K562 (cell line): Measurements from ENCODE around the gene ANKRD27. TPM values are rescaled to one million over a fixed set of nuclear protein-coding genes. Genes with fewer than 3 reads are reported as not detected.

Experiments
- CBFA2T2 ChIP-seq: fragments of 450-650 bp; conservative IDR thresholded peaks from 2 replicates; pipeline ENCODE4 v1.6.1; 2017; ENCODE audit warnings: mild to moderate bottlenecking
- CHAMP1 ChIP-seq: fragments of 450-650 bp; IDR thresholded peaks from 2 replicates; pipeline ENCODE4 v1.6.1; 2016; ENCODE audit warnings: mild to moderate bottlenecking
- CTBP1 ChIP-seq: fragments of 450-650 bp; IDR thresholded peaks from 2 replicates; pipeline ENCODE4 v1.6.1; 2016; ENCODE audit warnings: borderline replicate concordance
- DACH1 ChIP-seq: fragments of 450-650 bp; IDR thresholded peaks from 2 replicates; pipeline ENCODE4 v1.6.1; 2018; ENCODE audit not compliant: partially characterized antibody
- DNMT1 ChIP-seq: fragments of 450-650 bp; IDR thresholded peaks from 2 replicates; pipeline ENCODE4 v1.6.1; 2016; ENCODE audit warnings: antibody characterized with exemption, mild to moderate bottlenecking
- EGR1 ChIP-seq: fragments of 450-650 bp; conservative IDR thresholded peaks from 2 replicates; pipeline ENCODE4 v1.6.1; 2017; ENCODE audit warnings: mild to moderate bottlenecking
- FOXA1 ChIP-seq: fragments of 450-650 bp; IDR thresholded peaks from 2 replicates; pipeline ENCODE4 v1.6.1; 2016; ENCODE audit warnings: mild to moderate bottlenecking, borderline replicate concordance
- KAT7 ChIP-seq: sonication (generic); formaldehyde crosslinking; IDR thresholded peaks from 2 replicates; pipeline ENCODE4 v1.8.0; 2022; ENCODE audit warnings: missing genetic modification reagents, mild to moderate bottlenecking, borderline replicate concordance
- NCOA2 ChIP-seq, 2 experiments: fragments of 450-650 bp; IDR thresholded peaks; 2 replicates each; pipeline ENCODE4 v1.6.1; 2018; ENCODE audit warnings: mild to moderate bottlenecking in 2 of 2, moderate library complexity in 1 of 2; ENCODE audit not compliant: partially characterized antibody in 2 of 2
- SOX6 ChIP-seq: fragments of 450-650 bp; IDR thresholded peaks from 2 replicates; pipeline ENCODE4 v1.6.1; 2014; ENCODE audit warnings: mild to moderate bottlenecking
- TEAD4 ChIP-seq, 2 experiments: sonication (generic) in 1 of 2; formaldehyde crosslinking in 1 of 2; IDR thresholded peaks; 2 replicates each; pipeline versions ENCODE4 v1.6.1 to v1.8.0; 2012 to 2022; ENCODE audit warnings: borderline replicate concordance in 1 of 2, inconsistent platforms in 1 of 2, low read length in 1 of 2, mild to moderate bottlenecking in 1 of 2, missing genetic modification reagents in 1 of 2
- YBX1 ChIP-seq: fragments of 450-650 bp; IDR thresholded peaks from 2 replicates; pipeline ENCODE4 v1.7.1; 2016; ENCODE audit warnings: mild to moderate bottlenecking
- ZNF561 ChIP-seq: fragments of 450-650 bp; formaldehyde crosslinking; conservative IDR thresholded peaks from 2 replicates; pipeline ENCODE4 v1.4.0; 2020; ENCODE audit warnings: mild to moderate bottlenecking, moderate library complexity
- polyA plus RNA-seq, 8 experiments: library from polyadenylated mRNA; depleted of rRNA in 4 of 8; stranded (reverse) in 5 of 8; unstranded in 3 of 8; fragments of >200 nt; fragmentation: Nextera tagmentation in 2 of 8; fragmentation: Illumina TruSeq in 1 of 8; extraction: Ambion mirVana in 2 of 8; extraction: Trizol in 1 of 8; gene quantifications; 2 replicates each; pipeline versions ENCODE4 v1.2.1 to v1.2.3, GENCODE V29; 2011 to 2014; ENCODE audit warnings: inconsistent platforms in 1 of 8, missing spikeins in 1 of 8
- total RNA-seq, 7 experiments: library from RNA; depleted of rRNA in 6 of 7; stranded (reverse); fragments of >200 nt in 6 of 7; fragmentation: Illumina TruSeq in 2 of 7; extraction: Trizol in 2 of 7; gene quantifications; 2 replicates each; pipeline versions ENCODE4 v1.2.1 to v1.2.3, GENCODE V29; 2011 to 2021; ENCODE audit warnings: low replicate concordance in 1 of 7
- TF ChIP-seq, protein P1 (sequence below): fragments of 250-450 bp; sonication (Bioruptor Pico); IDR thresholded peaks from 2 replicates; pipeline ENCODE4 v1.6.1; 2021; ENCODE audit warnings: mild to moderate bottlenecking
- TF ChIP-seq, protein P2 (sequence below): sonication (generic); formaldehyde crosslinking; IDR thresholded peaks from 2 replicates; pipeline ENCODE4 v1.8.0; 2022; ENCODE audit warnings: mild to moderate bottlenecking, missing genetic modification reagents, borderline replicate concordance
- TF ChIP-seq, protein P3 (sequence below): sonication (generic); formaldehyde crosslinking; IDR thresholded peaks from 2 replicates; pipeline ENCODE4 v1.8.0; 2022; ENCODE audit warnings: mild to moderate bottlenecking, missing genetic modification reagents
- TF ChIP-seq, protein P4 (sequence below): fragments of 250-450 bp; sonication (Bioruptor Pico); IDR thresholded peaks from 2 replicates; pipeline ENCODE4 v1.4.0; 2020; ENCODE audit warnings: mild to moderate bottlenecking, moderate library complexity

Gene ANKRD27
- total and polyA plus RNA-seq, 9 of the 15 experiments (the other 6 are each of a cell fraction or from before 2014, with no cell fraction given), result 5.3 to 71.3 (median 54.2) TPM

- no peak for TF ChIP-seq DNMT1
- TF ChIP-seq, protein P1, sequence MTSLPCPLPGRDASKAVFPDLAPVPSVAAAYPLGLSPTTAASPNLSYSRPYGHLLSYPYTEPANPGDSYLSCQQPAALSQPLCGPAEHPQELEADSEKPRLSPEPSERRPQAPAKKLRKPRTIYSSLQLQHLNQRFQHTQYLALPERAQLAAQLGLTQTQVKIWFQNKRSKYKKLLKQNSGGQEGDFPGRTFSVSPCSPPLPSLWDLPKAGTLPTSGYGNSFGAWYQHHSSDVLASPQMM (CRISPR knock-in tag), result no peak
- TF ChIP-seq, protein P2, sequence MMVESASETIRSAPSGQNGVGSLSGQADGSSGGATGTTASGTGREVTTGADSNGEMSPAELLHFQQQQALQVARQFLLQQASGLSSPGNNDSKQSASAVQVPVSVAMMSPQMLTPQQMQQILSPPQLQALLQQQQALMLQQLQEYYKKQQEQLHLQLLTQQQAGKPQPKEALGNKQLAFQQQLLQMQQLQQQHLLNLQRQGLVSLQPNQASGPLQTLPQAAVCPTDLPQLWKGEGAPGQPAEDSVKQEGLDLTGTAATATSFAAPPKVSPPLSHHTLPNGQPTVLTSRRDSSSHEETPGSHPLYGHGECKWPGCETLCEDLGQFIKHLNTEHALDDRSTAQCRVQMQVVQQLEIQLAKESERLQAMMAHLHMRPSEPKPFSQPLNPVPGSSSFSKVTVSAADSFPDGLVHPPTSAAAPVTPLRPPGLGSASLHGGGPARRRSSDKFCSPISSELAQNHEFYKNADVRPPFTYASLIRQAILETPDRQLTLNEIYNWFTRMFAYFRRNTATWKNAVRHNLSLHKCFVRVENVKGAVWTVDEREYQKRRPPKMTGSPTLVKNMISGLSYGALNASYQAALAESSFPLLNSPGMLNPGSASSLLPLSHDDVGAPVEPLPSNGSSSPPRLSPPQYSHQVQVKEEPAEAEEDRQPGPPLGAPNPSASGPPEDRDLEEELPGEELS (CRISPR knock-in tag), result no peak
- TF ChIP-seq DACH1, result peak; percentile 38
- TF ChIP-seq, protein P3, sequence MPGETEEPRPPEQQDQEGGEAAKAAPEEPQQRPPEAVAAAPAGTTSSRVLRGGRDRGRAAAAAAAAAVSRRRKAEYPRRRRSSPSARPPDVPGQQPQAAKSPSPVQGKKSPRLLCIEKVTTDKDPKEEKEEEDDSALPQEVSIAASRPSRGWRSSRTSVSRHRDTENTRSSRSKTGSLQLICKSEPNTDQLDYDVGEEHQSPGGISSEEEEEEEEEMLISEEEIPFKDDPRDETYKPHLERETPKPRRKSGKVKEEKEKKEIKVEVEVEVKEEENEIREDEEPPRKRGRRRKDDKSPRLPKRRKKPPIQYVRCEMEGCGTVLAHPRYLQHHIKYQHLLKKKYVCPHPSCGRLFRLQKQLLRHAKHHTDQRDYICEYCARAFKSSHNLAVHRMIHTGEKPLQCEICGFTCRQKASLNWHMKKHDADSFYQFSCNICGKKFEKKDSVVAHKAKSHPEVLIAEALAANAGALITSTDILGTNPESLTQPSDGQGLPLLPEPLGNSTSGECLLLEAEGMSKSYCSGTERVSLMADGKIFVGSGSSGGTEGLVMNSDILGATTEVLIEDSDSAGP (CRISPR knock-in tag), result no peak
- no peak for TF ChIP-seq CHAMP1
- TF ChIP-seq NCOA2 (IDR thresholded peaks at IDR 0.05; ENCODE audit: partially characterized antibody in 2 of 2), result no peak
- peak; percentile 43; the same call in 1 of the 2 replicates for TF ChIP-seq EGR1
- peak; percentile 29 for TF ChIP-seq CBFA2T2
- TF ChIP-seq YBX1, result no peak
- TF ChIP-seq, protein P4, sequence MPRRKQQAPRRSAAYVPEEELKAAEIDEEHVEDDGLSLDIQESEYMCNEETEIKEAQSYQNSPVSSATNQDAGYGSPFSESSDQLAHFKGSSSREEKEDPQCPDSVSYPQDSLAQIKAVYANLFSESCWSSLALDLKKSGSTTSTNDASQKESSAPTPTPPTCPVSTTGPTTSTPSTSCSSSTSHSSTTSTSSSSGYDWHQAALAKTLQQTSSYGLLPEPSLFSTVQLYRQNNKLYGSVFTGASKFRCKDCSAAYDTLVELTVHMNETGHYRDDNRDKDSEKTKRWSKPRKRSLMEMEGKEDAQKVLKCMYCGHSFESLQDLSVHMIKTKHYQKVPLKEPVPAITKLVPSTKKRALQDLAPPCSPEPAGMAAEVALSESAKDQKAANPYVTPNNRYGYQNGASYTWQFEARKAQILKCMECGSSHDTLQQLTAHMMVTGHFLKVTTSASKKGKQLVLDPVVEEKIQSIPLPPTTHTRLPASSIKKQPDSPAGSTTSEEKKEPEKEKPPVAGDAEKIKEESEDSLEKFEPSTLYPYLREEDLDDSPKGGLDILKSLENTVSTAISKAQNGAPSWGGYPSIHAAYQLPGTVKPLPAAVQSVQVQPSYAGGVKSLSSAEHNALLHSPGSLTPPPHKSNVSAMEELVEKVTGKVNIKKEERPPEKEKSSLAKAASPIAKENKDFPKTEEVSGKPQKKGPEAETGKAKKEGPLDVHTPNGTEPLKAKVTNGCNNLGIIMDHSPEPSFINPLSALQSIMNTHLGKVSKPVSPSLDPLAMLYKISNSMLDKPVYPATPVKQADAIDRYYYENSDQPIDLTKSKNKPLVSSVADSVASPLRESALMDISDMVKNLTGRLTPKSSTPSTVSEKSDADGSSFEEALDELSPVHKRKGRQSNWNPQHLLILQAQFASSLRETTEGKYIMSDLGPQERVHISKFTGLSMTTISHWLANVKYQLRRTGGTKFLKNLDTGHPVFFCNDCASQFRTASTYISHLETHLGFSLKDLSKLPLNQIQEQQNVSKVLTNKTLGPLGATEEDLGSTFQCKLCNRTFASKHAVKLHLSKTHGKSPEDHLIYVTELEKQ (CRISPR knock-in tag), result no peak
- TF ChIP-seq ZNF561 (CRISPR knock-in tag), result no peak
- TF ChIP-seq SOX6, result no peak
- peak; percentile 44; the same call in 1 of the 2 replicates for TF ChIP-seq CTBP1
- no peak for TF ChIP-seq TEAD4 (IDR thresholded peaks at IDR 0.05; ENCODE audit: low read length)
- no peak for TF ChIP-seq TEAD4 (CRISPR knock-in tag; IDR thresholded peaks at IDR 0.05; ENCODE audit: borderline replicate concordance)
- no peak for TF ChIP-seq FOXA1
- TF ChIP-seq KAT7 (CRISPR knock-in tag), result 0 out of 2 replicates have a peak, but pooled peaks have one; percentile 1
Measured at GRCh38 chr19:32674931-32675719, at the start of gene ANKRD27 (continued).
